ENCODE results near the gene CABLES1. TPM values are rescaled to one million over a fixed set of nuclear protein-coding genes. Genes with fewer than 3 reads are reported as not detected.

Gene CABLES1
- total RNA-seq, 4 donors from 2014 or later: 6.6 to 28.5 (median 19.5) TPM

DNA sequence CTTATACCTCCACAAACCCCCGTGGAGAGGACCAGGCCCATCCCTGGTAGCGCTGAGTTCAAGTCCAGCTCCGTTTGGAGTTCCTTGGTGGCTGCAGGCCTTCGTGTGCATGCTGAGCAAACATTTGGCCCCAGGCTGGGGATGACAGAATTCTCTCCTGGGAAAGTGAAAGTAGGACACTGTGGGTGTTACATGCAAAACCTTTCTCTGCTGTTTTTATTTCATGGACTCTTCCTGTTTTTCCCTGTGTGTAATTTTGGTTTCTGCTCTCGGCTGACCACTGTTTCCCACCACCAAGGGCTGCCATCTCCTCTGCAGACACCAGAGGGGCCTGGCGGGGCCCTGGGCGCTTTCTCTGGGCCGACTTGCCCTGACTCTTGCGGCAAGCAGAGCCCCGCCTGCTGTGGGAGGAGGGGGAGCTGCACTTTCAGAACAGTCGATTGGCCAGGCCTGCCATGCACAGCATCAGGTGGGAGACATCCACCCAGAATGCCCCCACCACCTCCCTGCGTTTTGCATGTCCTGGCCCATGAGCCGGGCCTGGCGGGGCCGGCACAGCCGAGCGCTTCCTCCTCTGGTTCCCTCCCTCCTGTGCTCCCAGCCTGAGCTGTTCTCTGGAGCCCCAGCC lies 102.4 kb downstream of the CABLES1 start:
- Histone ChIP-seq H3K27ac (peak overlapping the region; percentile 58 to 79 (median 66)), H3K4me1 (peaks cover 0 to 16% (median 6%) of the 10 kb centered on the region in 4 donors), H3K9me3 (peaks cover 0 to 3% (median 0%) of the 10 kb centered on the region in 4 donors), H3K4me3 (peak overlapping the region; percentile 14 to 48 (median 38)), H3K27me3 (no peaks in the 10 kb centered on the region), H3K36me3 (peaks cover 0 to 4% (median 0%) of the 10 kb centered on the region in 3 donors)
- no peak for TF ChIP-seq POLR2A (IDR thresholded peaks at IDR 0.05)
- TF ChIP-seq, protein P1, sequence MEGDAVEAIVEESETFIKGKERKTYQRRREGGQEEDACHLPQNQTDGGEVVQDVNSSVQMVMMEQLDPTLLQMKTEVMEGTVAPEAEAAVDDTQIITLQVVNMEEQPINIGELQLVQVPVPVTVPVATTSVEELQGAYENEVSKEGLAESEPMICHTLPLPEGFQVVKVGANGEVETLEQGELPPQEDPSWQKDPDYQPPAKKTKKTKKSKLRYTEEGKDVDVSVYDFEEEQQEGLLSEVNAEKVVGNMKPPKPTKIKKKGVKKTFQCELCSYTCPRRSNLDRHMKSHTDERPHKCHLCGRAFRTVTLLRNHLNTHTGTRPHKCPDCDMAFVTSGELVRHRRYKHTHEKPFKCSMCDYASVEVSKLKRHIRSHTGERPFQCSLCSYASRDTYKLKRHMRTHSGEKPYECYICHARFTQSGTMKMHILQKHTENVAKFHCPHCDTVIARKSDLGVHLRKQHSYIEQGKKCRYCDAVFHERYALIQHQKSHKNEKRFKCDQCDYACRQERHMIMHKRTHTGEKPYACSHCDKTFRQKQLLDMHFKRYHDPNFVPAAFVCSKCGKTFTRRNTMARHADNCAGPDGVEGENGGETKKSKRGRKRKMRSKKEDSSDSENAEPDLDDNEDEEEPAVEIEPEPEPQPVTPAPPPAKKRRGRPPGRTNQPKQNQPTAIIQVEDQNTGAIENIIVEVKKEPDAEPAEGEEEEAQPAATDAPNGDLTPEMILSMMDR (IDR thresholded peaks at IDR 0.05): peak in 3 of 6 experiments; percentile 26 to 36 (median 33)
- peak; percentile 35 to 72 (median 69) for DNase-seq

DNA sequence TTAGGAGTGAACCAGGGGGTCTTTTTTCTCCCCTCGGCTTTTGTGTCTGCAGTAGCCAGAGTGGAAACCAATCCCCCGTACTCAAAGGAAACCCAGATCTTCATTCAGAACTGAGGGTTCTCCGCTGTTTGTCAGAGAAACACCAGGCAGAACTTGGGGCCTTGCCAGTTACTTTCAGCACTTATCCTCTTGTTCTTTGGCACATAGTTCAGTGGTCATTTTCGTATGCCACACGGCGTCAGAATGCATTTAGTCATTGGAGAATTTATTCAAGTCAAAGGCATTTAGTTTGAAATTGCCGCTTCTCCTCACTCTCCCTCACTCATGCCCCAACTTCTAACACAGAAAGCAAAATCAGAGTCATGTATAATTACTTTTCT lies 102.9 kb downstream of the CABLES1 start:
- Histone ChIP-seq H3K9me3 (peaks cover 0 to 3% (median 0%) of the 10 kb centered on the region in 4 donors), H3K36me3 (peaks cover 0 to 4% (median 0%) of the 10 kb centered on the region in 3 donors), H3K4me1 (peaks cover 0 to 16% (median 6%) of the 10 kb centered on the region in 4 donors), H3K4me3 (peak overlapping the region; percentile 14 to 48 (median 38)), H3K27ac (peak overlapping the region; percentile 58 to 79 (median 66)), H3K27me3 (no peaks in the 10 kb centered on the region)
- TF ChIP-seq, protein P1 (IDR thresholded peaks at IDR 0.05): no peak
- no peak for TF ChIP-seq POLR2A (IDR thresholded peaks at IDR 0.05)
- DNase-seq: peak in 1 of 3 donors; percentile 68

DNA sequence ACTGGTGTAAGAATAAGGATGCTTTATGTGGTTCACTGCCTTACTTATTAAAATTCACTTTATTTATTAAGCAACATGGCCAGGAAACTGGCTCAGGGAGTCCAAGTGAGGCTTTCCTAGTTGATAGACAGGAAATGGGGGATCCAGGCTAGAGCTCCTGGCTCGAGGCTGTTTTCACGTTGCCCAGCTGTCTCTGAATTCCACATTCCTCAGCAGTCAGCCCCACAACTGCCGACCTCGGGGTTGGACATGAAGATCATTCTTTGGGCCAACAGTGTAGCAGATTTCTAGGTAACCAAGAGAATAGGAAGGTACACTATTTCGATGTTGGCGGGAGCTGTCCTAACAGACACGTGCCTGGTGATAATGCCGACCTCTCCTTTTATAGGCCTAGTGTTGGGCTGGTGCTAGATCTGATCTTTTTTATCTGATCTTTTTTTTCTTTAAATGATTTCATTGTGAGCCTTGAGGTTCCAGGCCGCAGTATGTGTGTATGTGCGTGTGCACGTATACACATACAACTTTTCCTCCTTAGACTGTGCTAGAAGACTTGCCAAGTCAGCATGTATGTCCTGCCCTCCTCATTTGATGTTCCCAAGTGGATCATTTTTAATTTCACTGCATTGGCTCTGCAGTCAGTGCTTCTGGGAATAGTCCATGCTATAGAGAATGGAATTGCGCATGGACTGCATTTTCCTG lies 103.5 kb downstream of the CABLES1 start:
- H3K4me1 ChIP-seq: peaks cover 0 to 16% (median 6%) of the 10 kb centered on the region in 4 donors
- no peaks in the 10 kb centered on the region for H3K27me3 ChIP-seq
- H3K36me3 ChIP-seq: peaks cover 0 to 4% (median 0%) of the 10 kb centered on the region in 3 donors
- H3K4me3 ChIP-seq: no peak overlapping the region
- peaks cover 0 to 3% (median 0%) of the 10 kb centered on the region in 4 donors for H3K9me3 ChIP-seq
- peak overlapping the region in 2 of 4 donors; percentile 58 to 79 for H3K27ac ChIP-seq
- TF ChIP-seq, protein P1 (IDR thresholded peaks at IDR 0.05): no peak
- no peak for TF ChIP-seq POLR2A (IDR thresholded peaks at IDR 0.05)
- DNase-seq: no peak

DNA sequence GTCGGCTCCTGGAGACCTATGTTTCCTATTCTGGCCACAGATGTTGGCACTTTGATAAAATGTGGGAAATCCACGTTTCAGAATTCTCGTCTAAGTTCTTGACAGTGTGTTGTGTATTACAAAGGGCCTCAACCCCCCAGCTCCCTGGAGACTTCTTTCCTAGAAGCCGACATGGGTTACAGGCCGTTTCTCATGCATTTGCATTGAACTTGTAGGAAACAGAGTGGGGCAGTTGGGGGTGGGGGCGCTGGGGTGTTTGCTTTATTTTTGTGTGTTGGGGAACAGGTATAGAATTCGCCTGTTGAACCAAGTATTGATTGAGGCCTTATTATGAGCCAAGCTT lies 104.0 kb downstream of the CABLES1 start:
- DNase-seq: no peak
- H3K9me3 ChIP-seq: peaks cover 0 to 3% (median 0%) of the 10 kb centered on the region in 4 donors
- H3K27ac ChIP-seq: no peak overlapping the region
- H3K4me3 ChIP-seq: no peak overlapping the region
- H3K36me3 ChIP-seq: no peaks in the 10 kb centered on the region
- no peaks in the 10 kb centered on the region for H3K27me3 ChIP-seq
- peaks cover 0 to 16% (median 6%) of the 10 kb centered on the region in 4 donors for H3K4me1 ChIP-seq
- no peak for TF ChIP-seq POLR2A (IDR thresholded peaks at IDR 0.05)
- TF ChIP-seq, protein P1 (IDR thresholded peaks at IDR 0.05): no peak

DNA sequence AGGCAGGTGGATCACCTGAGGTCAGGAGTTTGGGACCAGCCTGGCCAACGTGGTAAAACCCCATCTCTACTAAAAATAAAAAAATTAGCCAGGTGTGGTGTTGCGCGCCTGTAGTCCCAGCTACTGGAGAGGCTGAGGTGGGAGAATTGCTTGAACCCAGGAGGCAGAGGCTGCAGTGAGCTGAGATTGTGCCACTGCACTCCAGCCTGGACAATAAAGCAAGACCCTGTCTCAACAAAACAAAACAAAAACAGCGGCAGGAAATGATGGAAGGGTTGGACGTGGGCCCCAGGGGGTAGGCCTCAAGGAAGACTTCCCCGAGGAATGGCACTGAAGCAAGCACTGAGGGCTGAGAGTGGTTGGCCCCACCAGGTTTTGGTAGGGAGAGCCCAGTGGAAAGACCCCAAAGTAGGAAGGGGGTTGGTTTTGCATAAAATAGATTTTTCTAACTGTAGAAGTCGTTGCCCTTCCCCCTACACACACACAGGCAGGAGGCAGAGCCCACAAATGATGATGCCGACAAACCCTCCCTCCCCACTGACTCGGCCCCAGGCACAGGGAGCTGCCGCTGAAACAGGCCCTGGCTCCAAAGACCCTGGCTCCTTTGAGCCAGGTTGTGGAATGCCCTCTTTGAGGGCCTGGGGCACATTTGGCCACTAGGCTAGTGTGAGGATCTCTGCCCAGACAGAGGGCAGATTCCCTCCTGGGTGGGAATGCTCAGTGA lies 104.8 kb downstream of the CABLES1 start:
- no peaks in the 10 kb centered on the region for H3K36me3 ChIP-seq
- no peak for DNase-seq
- H3K4me3 ChIP-seq: no peak overlapping the region
- H3K9me3 ChIP-seq: peaks cover 0 to 3% (median 0%) of the 10 kb centered on the region in 4 donors
- H3K27ac ChIP-seq: no peak overlapping the region
- peaks cover 0 to 16% (median 6%) of the 10 kb centered on the region in 4 donors for H3K4me1 ChIP-seq
- TF ChIP-seq POLR2A (IDR thresholded peaks at IDR 0.05): no peak
- H3K27me3 ChIP-seq: no peaks in the 10 kb centered on the region

All from Peyer's patch (tissue), 4 donors.